ENCODE data around the gene PBX1. TPM values are rescaled to one million over a fixed set of nuclear protein-coding genes. Genes with fewer than 3 reads are reported as not detected.

PBX1 gene
- total and polyA plus RNA-seq, 7 donors = 6.7 to 168 (median 118) TPM

- Histone ChIP-seq H3K27ac (peak overlapping the region; percentile 77 to 87 (median 80)), H3K9me3 (no peaks in the 10 kb centered on the region), H3K4me3 (no peak overlapping the region), H3K4me1 (peaks cover 0 to 100% (median 98%) of the 10 kb centered on the region in 4 donors), H3K36me3 (no peaks in the 10 kb centered on the region), H3K27me3 (no peaks in the 10 kb centered on the region)
- intact Hi-C loops (cut with DNase I) = loop anchor here (1.0 to 10.0 kb wide), 7 partner anchors 47 to 360 kb away; no protein-coding TSS in a partner anchor
- TF ChIP-seq POLR2A (IDR thresholded peaks at IDR 0.05) (no peak), CTCF (IDR thresholded peaks at IDR 0.05) (peak in 1 of 4 experiments; percentile 16)
- DNase-seq = no peak
- WGBS, 2 donors = 18 to 81% methylated on average over 1 of the region's 1 CpG
These were observed 146.0 kb downstream of the PBX1 start for GRCh38 chr1:164704954-164705353.

- no peaks in the 10 kb centered on the region for H3K9me3 ChIP-seq
- no peaks in the 10 kb centered on the region for H3K27me3 ChIP-seq
- H3K4me3 ChIP-seq = no peak overlapping the region
- peaks cover 0 to 96% (median 87%) of the 10 kb centered on the region in 4 donors for H3K4me1 ChIP-seq
- no peak for DNase-seq
- intact Hi-C loops (cut with DNase I) = loop anchor here (5.0 to 10.0 kb wide), 4 partner anchors 46 to 358 kb away; no protein-coding TSS in a partner anchor
- H3K36me3 ChIP-seq = no peaks in the 10 kb centered on the region
- peak overlapping the region; percentile 77 to 87 (median 80) for H3K27ac ChIP-seq
- TF ChIP-seq POLR2AphosphoS5 (IDR thresholded peaks at IDR 0.05) (peak in 1 of 4 donors; percentile 24), CTCF (IDR thresholded peaks at IDR 0.05) (no peak), EP300 (IDR thresholded peaks at IDR 0.05) (no peak)
These were observed 147.6 kb downstream of the PBX1 start for GRCh38 chr1:164706606-164706987.

- Histone ChIP-seq H3K4me3 (peak overlapping the region in 1 of 4 donors; percentile 0), H3K36me3 (no peaks in the 10 kb centered on the region), H3K4me1 (peaks cover 0 to 96% (median 88%) of the 10 kb centered on the region in 4 donors), H3K27me3 (no peaks in the 10 kb centered on the region), H3K9me3 (no peaks in the 10 kb centered on the region), H3K27ac (peak overlapping the region; percentile 77 to 87 (median 80))
- DNase-seq = peak; percentile 79
- TF ChIP-seq CTCF (IDR thresholded peaks at IDR 0.05) (no peak), POLR2AphosphoS5 (IDR thresholded peaks at IDR 0.05) (peak in 3 of 4 donors; percentile 31 to 61 (median 59)), EP300 (IDR thresholded peaks at IDR 0.05) (no peak), POLR2A (IDR thresholded peaks at IDR 0.05) (no peak)
- intact Hi-C loops (cut with DNase I) = loop anchor here (5.0 to 10.0 kb wide), 4 partner anchors 44 to 357 kb away; no protein-coding TSS in a partner anchor
- WGBS, 2 donors = 85 to 93% methylated on average over 8 of the region's 8 CpGs
These were observed 148.9 kb downstream of the PBX1 start for GRCh38 chr1:164707868-164708331.

- no peak for TF ChIP-seq POLR2AphosphoS5 (IDR thresholded peaks at IDR 0.05)
- no peak overlapping the region for H3K4me3 ChIP-seq
- intact Hi-C loops (cut with DNase I) = loop anchor here (5.0 to 10.0 kb wide), 4 partner anchors 44 to 356 kb away; no protein-coding TSS in a partner anchor
- peaks cover 0 to 96% (median 88%) of the 10 kb centered on the region in 4 donors for H3K4me1 ChIP-seq
- WGBS, 2 donors = 89 to 92% methylated on average over 3 of the region's 3 CpGs
- no peak for DNase-seq
- peak overlapping the region; percentile 77 to 87 (median 80) for H3K27ac ChIP-seq
- no peaks in the 10 kb centered on the region for H3K27me3 ChIP-seq
- no peaks in the 10 kb centered on the region for H3K36me3 ChIP-seq
- no peaks in the 10 kb centered on the region for H3K9me3 ChIP-seq
These were observed 149.6 kb downstream of the PBX1 start for GRCh38 chr1:164708596-164708995.

- Histone ChIP-seq H3K4me3 (no peak overlapping the region), H3K4me1 (peaks cover 0 to 96% (median 88%) of the 10 kb centered on the region in 4 donors), H3K9me3 (no peaks in the 10 kb centered on the region), H3K27me3 (no peaks in the 10 kb centered on the region), H3K27ac (peak overlapping the region; percentile 77 to 87 (median 80)), H3K36me3 (no peaks in the 10 kb centered on the region)
- no peak for TF ChIP-seq EP300 (IDR thresholded peaks at IDR 0.05)
- no peak for TF ChIP-seq POLR2A (IDR thresholded peaks at IDR 0.05)
- TF ChIP-seq POLR2AphosphoS5 (IDR thresholded peaks at IDR 0.05) = no peak
- TF ChIP-seq CTCF (IDR thresholded peaks at IDR 0.05) = no peak
- 58 to 83% methylated on average over 4 of the region's 4 CpGs for WGBS, 2 donors
- no peak for DNase-seq
- intact Hi-C loops (cut with DNase I) = loop anchor here (5.0 to 10.0 kb wide), 4 partner anchors 43 to 356 kb away; no protein-coding TSS in a partner anchor
These were observed 150.1 kb downstream of the PBX1 start for GRCh38 chr1:164709126-164709525.

All from sigmoid colon (tissue), 7 donors.